ENCODE data around the gene DIS3L2. TPM values are rescaled to one million over a fixed set of nuclear protein-coding genes. Genes with fewer than 3 reads are reported as not detected.

The DIS3L2 gene
- total RNA-seq, 2 experiments from 2014 or later, result 25.6 to 34.5 TPM

- CTCF ChIA-PET, result interaction anchor here (0.5 to 1.6 kb wide), 3 partner anchors 11 to 267 kb away, joined by 3 to 5 read pairs (median 3); no protein-coding TSS in a partner anchor
- Mint-ChIP-seq H3K4me1 (peaks cover 24% of the 10 kb centered on the region), H3K27ac (no peak overlapping the region), H3K27me3 (no peaks in the 10 kb centered on the region), H3K36me3 (ENCODE audit: low read depth) (peaks cover 43% of the 10 kb centered on the region), H3K9me3 (ENCODE audit: low read depth) (peaks cover 16% of the 10 kb centered on the region), H3K4me3 (no peak overlapping the region)
- intact Hi-C loops (cut with DNase I, micrococcal nuclease), result no loop called here
- no peak for ATAC-seq
- no peak for DNase-seq
- POLR2A ChIA-PET, result no interaction called here
Observed at GRCh38 chr2:232038881-232039485, 77.5 kb downstream of the DIS3L2 start.

GRCh38 chr2:232042911-232043574 is 81.5 kb downstream of the DIS3L2 start:
- H3K27ac Mint-ChIP-seq, result no peak overlapping the region
- ATAC-seq (peak; percentile 30), DNase-seq (peak; percentile 10)
- H3K4me3 Mint-ChIP-seq, result no peak overlapping the region
- POLR2A ChIA-PET, result no interaction called here
- CTCF ChIA-PET, result interaction anchor here (0.7 kb wide), 1 partner anchor 99 kb away, joined by 3 read pairs; no protein-coding TSS in a partner anchor
- no peaks in the 10 kb centered on the region for H3K27me3 Mint-ChIP-seq
- H3K9me3 Mint-ChIP-seq (ENCODE audit: low read depth), result no peaks in the 10 kb centered on the region
- peaks cover 16% of the 10 kb centered on the region for H3K4me1 Mint-ChIP-seq
- intact Hi-C loops (cut with DNase I, micrococcal nuclease), result no loop called here
- peaks cover 18% of the 10 kb centered on the region for H3K36me3 Mint-ChIP-seq (ENCODE audit: low read depth)

GRCh38 chr2:232043966-232044365 is 82.5 kb downstream of the DIS3L2 start:
- ATAC-seq (peak; percentile 26), DNase-seq (no peak)
- intact Hi-C loops (cut with DNase I, micrococcal nuclease), result no loop called here
- Mint-ChIP-seq H3K27ac (no peak overlapping the region), H3K9me3 (ENCODE audit: low read depth) (no peaks in the 10 kb centered on the region), H3K4me3 (no peak overlapping the region), H3K27me3 (no peaks in the 10 kb centered on the region), H3K4me1 (peaks cover 11% of the 10 kb centered on the region), H3K36me3 (ENCODE audit: low read depth) (peaks cover 19% of the 10 kb centered on the region)
- ChIA-PET POLR2A (no interaction called here), CTCF (interaction anchor here (1.4 kb wide), 1 partner anchor 11 kb away, joined by 4 read pairs; no protein-coding TSS in a partner anchor)

GRCh38 chr2:232049350-232049749 is 87.8 kb downstream of the DIS3L2 start:
- ATAC-seq, result no peak
- POLR2A ChIA-PET, result no interaction called here
- H3K4me1 Mint-ChIP-seq, result peaks cover 7% of the 10 kb centered on the region
- CTCF ChIA-PET, result no interaction called here
- H3K9me3 Mint-ChIP-seq (ENCODE audit: low read depth), result no peaks in the 10 kb centered on the region
- no peak overlapping the region for H3K27ac Mint-ChIP-seq
- H3K36me3 Mint-ChIP-seq (ENCODE audit: low read depth), result peaks cover 21% of the 10 kb centered on the region
- no peak for DNase-seq
- no peaks in the 10 kb centered on the region for H3K27me3 Mint-ChIP-seq
- H3K4me3 Mint-ChIP-seq, result no peak overlapping the region
- intact Hi-C loops (cut with DNase I, micrococcal nuclease), result no loop called here

GRCh38 chr2:232052591-232052990 is 91.1 kb downstream of the DIS3L2 start:
- no peaks in the 10 kb centered on the region for H3K27me3 Mint-ChIP-seq
- ChIA-PET POLR2A (no interaction called here), CTCF (interaction anchor here (1.0 kb wide), 1 partner anchor 35 kb away, joined by 3 read pairs; no protein-coding TSS in a partner anchor)
- H3K4me3 Mint-ChIP-seq, result no peak overlapping the region
- no peak for ATAC-seq
- H3K9me3 Mint-ChIP-seq (ENCODE audit: low read depth), result peaks cover 2% of the 10 kb centered on the region
- H3K4me1 Mint-ChIP-seq, result peaks cover 11% of the 10 kb centered on the region
- no peak overlapping the region for H3K27ac Mint-ChIP-seq
- H3K36me3 Mint-ChIP-seq (ENCODE audit: low read depth), result peaks cover 25% of the 10 kb centered on the region
- intact Hi-C loops (cut with DNase I, micrococcal nuclease), result no loop called here
- no peak for DNase-seq

GRCh38 chr2:232053777-232054176 is 92.3 kb downstream of the DIS3L2 start:
- H3K4me3 Mint-ChIP-seq, result no peak overlapping the region
- intact Hi-C loops (cut with DNase I, micrococcal nuclease), result no loop called here
- H3K4me1 Mint-ChIP-seq, result peaks cover 21% of the 10 kb centered on the region
- H3K36me3 Mint-ChIP-seq (ENCODE audit: low read depth), result peaks cover 20% of the 10 kb centered on the region
- H3K27ac Mint-ChIP-seq, result no peak overlapping the region
- no peaks in the 10 kb centered on the region for H3K27me3 Mint-ChIP-seq
- DNase-seq (no peak), ATAC-seq (no peak)
- H3K9me3 Mint-ChIP-seq (ENCODE audit: low read depth), result peaks cover 2% of the 10 kb centered on the region
- CTCF ChIA-PET, result no interaction called here
- POLR2A ChIA-PET, result no interaction called here

- DNase-seq (peak; percentile 13), ATAC-seq (peak; percentile 88)
- Mint-ChIP-seq H3K4me1 (peaks cover 33% of the 10 kb centered on the region), H3K27me3 (no peaks in the 10 kb centered on the region), H3K9me3 (ENCODE audit: low read depth) (peaks cover 6% of the 10 kb centered on the region), H3K4me3 (no peak overlapping the region), H3K27ac (no peak overlapping the region), H3K36me3 (ENCODE audit: low read depth) (peaks cover 17% of the 10 kb centered on the region)
- intact Hi-C loops (cut with DNase I, micrococcal nuclease), result loop anchor here (1.0 kb wide), 1 partner anchor 31 kb away; no protein-coding TSS in a partner anchor
- ChIA-PET POLR2A (interaction anchor here (0.7 kb wide), 1 partner anchor 67 kb away, joined by 8 read pairs; no protein-coding TSS in a partner anchor), CTCF (interaction anchor here (0.8 to 1.4 kb wide), 4 partner anchors 18 to 69 kb away, joined by 3 to 4 read pairs (median 3); no protein-coding TSS in a partner anchor)
Observed at GRCh38 chr2:232058063-232058877, 96.8 kb downstream of the DIS3L2 start.

GRCh38 chr2:232058931-232059330 is 97.4 kb downstream of the DIS3L2 start:
- Mint-ChIP-seq H3K27me3 (no peaks in the 10 kb centered on the region), H3K36me3 (ENCODE audit: low read depth) (peaks cover 17% of the 10 kb centered on the region), H3K4me3 (no peak overlapping the region), H3K4me1 (peaks cover 34% of the 10 kb centered on the region), H3K27ac (no peak overlapping the region), H3K9me3 (ENCODE audit: low read depth) (peaks cover 6% of the 10 kb centered on the region)
- CTCF ChIA-PET, result interaction anchor here (1.0 kb wide), 1 partner anchor 20 kb away, joined by 3 read pairs; no protein-coding TSS in a partner anchor
- POLR2A ChIA-PET, result interaction anchor here (0.7 kb wide), 1 partner anchor 68 kb away, joined by 8 read pairs; no protein-coding TSS in a partner anchor
- DNase-seq (no peak), ATAC-seq (no peak)
- intact Hi-C loops (cut with DNase I, micrococcal nuclease), result loop anchor here (1.0 kb wide), 1 partner anchor 32 kb away; no protein-coding TSS in a partner anchor

GRCh38 chr2:232061265-232061664 is 99.8 kb downstream of the DIS3L2 start:
- no peak overlapping the region for H3K27ac Mint-ChIP-seq
- H3K9me3 Mint-ChIP-seq (ENCODE audit: low read depth), result peaks cover 5% of the 10 kb centered on the region
- peaks cover 9% of the 10 kb centered on the region for H3K36me3 Mint-ChIP-seq (ENCODE audit: low read depth)
- no peak for ATAC-seq
- intact Hi-C loops (cut with DNase I, micrococcal nuclease), result no loop called here
- CTCF ChIA-PET, result interaction anchor here (1.7 kb wide), 1 partner anchor 9 kb away, joined by 6 read pairs; no protein-coding TSS in a partner anchor
- no peak overlapping the region for H3K4me3 Mint-ChIP-seq
- POLR2A ChIA-PET, result no interaction called here
- H3K4me1 Mint-ChIP-seq, result peaks cover 37% of the 10 kb centered on the region
- no peaks in the 10 kb centered on the region for H3K27me3 Mint-ChIP-seq
- no peak for DNase-seq

GRCh38 chr2:232073026-232073425 is 111.5 kb downstream of the DIS3L2 start:
- H3K4me3 Mint-ChIP-seq, result no peak overlapping the region
- DNase-seq (no peak), ATAC-seq (no peak)
- intact Hi-C loops (cut with DNase I, micrococcal nuclease), result no loop called here
- no peaks in the 10 kb centered on the region for H3K27me3 Mint-ChIP-seq
- CTCF ChIA-PET, result interaction anchor here (0.7 to 1.3 kb wide), 3 partner anchors 32 to 1257 kb away, joined by 3 to 5 read pairs (median 3); no protein-coding TSS in a partner anchor
- no peaks in the 10 kb centered on the region for H3K9me3 Mint-ChIP-seq (ENCODE audit: low read depth)
- H3K36me3 Mint-ChIP-seq (ENCODE audit: low read depth), result no peaks in the 10 kb centered on the region
- POLR2A ChIA-PET, result no interaction called here
- peaks cover 42% of the 10 kb centered on the region for H3K4me1 Mint-ChIP-seq
- H3K27ac Mint-ChIP-seq, result no peak overlapping the region

GRCh38 chr2:232073699-232074098 is 112.2 kb downstream of the DIS3L2 start:
- H3K36me3 Mint-ChIP-seq (ENCODE audit: low read depth), result peaks cover 2% of the 10 kb centered on the region
- CTCF ChIA-PET, result no interaction called here

More at GRCh38 chr2:232073699-232074098, 112.2 kb downstream of the DIS3L2 start:
- DNase-seq (no peak), ATAC-seq (no peak)
- H3K4me1 Mint-ChIP-seq, result peaks cover 42% of the 10 kb centered on the region
- no peak overlapping the region for H3K4me3 Mint-ChIP-seq
- H3K9me3 Mint-ChIP-seq (ENCODE audit: low read depth), result no peaks in the 10 kb centered on the region
- POLR2A ChIA-PET, result no interaction called here
- H3K27me3 Mint-ChIP-seq, result no peaks in the 10 kb centered on the region
- intact Hi-C loops (cut with DNase I, micrococcal nuclease), result no loop called here
- H3K27ac Mint-ChIP-seq, result no peak overlapping the region

Data from activated CD4-positive, alpha-beta T cell treated with anti-CD3 and anti-CD28 coated beads for 36 hours (primary cell).